NCI-H2107 (cell line): Measurements from ENCODE around the gene PLD5.
"Not testable (repeated sequence)": the region's sequence is repeated elsewhere in the genome, so short reads cannot be mapped to it uniquely, and the experiment has no call there.

Experiments used
- DNase-seq: peaks from one replicate; lab custom pipeline; 2025; lab: John Stamatoyannopoulos, UW

PLD5 gene

DNA sequence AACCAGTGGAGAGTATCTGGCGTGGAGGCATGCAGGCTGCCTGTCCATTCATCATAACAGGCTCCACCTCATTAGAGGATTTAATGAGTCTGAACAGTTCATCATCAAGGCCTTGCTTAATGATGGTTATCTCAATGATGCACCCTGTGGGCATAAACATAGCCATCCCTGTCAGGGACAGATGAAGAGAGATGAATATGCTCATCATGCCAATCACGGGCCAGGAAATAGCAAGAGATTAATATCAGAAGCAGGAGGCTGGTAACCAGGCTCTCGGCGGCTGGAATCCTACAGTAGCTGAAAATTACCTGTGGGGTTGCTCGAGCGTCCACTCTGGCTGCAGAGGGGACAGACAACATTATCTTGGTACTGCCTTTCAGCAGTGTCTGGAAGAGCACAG is 247.7 kb downstream of the PLD5 start:
- DNase-seq, result not testable (repeated sequence)

DNA sequence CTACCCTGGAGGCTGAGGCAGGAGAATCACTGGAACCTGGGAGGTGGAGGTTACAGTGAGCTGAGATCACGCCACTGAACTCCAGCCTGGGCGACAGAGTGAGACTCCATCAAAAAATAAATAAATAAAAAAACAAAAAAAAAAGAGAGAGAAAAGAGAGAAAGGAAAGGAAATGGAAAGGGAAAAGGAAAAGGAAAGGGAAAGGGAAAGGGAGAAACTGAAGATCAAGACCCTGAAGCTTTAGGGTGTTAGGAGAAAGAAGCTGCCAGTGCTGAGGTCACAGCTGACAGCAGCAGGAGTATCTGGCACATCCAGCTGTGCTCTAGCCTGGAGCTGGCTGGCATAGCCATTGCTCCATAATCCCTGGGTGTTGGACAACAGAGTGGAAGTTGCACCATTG is 257.5 kb downstream of the PLD5 start:
- DNase-seq, result not testable (repeated sequence)

DNA sequence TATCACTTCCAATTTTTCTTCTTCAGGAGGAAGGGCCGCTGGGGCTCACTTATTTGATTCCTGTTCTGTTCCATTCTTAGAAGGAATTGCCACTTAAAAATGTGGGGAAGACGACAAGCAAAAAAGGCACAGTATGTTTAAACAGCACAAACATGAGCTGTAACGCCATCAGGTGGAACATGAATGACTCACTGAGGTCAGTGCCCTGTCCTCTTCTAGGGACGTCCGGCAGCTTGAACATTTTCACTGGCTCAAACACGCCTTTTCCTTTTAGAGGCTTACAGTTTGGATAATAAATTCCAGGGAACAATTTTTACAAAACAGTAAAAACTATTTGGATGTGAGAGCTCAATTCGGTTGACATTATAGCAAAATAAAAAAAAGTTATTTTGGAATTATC is 260.1 kb downstream of the PLD5 start:
- not testable (repeated sequence) for DNase-seq

DNA sequence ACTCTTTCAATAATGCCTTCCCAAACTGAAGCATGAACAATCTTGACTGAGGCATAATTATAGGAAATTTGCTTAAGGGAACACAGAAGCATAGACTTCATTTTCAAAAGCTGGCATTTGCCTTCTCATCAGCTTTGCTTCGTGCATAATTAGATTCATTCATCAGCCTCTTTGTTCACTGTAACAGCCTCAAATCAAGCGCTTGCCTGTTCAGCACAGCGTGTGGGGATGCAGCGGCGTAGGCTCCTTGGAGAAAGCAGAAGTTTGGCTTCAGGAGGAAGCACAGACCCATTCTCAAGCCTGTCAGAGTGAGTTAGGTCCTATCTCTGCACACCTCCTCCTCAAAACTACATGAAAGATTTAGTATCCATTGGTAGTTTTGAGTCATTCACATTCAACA is 279.2 kb downstream of the PLD5 start:
- DNase-seq, result no peak

DNA sequence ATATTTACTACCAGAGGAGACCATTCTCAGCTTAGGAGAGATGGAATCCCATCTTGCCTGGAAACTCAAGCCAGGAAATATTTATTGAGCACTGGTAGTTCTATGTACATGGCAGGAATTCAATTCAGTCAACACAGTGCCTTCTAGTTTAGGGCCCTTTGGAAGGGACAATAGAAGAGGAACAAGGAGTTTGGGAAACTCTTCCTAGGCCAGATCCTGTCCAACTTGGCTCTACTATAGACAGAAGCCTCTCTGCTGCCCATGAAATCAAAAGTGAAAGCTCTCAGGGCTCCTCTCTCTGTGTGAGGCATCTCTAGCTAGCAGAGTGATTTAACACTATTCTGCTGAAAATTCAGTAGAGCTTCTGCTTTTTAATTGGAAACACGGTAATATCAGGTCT is 281.0 kb downstream of the PLD5 start:
- no peak for DNase-seq

DNA sequence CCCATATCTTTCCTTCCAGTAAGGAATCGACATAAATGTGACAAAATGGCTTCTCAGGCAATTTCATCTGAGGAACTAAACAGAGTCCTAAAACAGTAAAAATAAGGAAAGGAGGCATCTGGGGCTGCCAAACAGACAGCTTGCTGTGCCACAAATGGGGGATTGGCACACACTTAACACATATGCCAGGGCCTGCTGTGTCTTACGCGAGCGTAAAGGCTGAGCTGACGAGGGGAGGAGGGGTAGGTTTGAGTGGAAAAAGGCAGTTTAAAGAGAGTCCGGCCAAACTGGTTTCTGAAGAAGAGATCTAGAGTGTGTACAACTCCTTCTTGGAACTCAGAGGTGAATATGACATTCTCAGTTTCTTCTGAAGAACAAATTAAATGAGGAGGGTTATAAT is 281.5 kb downstream of the PLD5 start:
- DNase-seq, result no peak

DNA sequence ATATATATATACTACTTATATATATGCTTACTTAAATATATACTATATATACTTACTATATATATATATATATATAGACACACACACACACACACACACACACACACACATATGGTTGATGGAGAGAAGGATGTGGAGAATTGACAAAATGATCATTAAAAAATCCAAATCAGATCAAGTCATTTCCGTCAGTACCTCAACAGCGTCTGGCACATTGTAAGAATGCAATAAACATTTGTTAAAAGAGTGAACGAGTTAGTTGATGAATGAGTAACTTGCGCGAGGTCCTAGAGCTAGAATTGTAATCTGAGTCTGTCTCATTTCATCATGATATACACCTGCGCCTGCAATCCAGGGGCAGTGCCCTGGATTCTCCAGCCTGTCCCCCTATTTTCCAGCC is 282.6 kb downstream of the PLD5 start:
- no peak for DNase-seq

DNA sequence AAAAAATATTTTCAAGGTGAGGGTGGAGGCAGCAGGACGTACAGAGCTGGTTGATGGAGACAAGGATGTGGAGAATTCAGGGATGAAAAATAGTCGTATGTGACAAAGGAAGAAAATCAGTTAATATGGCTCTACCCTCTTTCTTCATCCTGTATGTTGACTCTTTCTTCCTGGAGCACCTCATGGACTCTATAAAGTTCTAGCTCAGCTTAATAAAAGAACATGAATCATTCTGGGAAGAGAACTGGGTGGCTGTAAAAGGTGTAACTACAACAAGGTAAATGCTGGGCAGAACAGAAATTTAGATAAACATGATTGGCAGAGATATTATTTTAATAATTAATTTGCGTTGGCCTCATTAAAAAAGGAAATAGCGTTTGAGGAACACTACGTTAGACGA is 283.8 kb downstream of the PLD5 start:
- no peak for DNase-seq

DNA sequence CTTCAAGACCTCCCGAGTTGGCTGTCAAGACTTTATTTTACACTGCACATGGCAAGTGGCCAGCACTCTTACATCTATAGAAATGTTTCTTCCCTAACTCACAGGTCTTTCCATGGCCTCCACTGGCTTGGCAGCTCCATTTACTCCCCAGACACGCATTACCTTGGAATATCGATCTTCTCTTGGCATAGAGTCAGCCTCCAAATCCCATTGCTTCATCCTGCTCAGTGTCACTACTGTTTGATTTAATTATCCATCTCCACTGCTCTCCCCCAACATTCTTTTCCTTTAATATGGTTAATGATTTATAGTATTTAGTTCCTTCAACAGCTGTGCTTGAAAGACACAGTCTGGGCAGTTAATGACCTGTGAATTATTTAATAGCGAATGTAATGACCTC is 284.4 kb downstream of the PLD5 start:
- DNase-seq, result no peak

DNA sequence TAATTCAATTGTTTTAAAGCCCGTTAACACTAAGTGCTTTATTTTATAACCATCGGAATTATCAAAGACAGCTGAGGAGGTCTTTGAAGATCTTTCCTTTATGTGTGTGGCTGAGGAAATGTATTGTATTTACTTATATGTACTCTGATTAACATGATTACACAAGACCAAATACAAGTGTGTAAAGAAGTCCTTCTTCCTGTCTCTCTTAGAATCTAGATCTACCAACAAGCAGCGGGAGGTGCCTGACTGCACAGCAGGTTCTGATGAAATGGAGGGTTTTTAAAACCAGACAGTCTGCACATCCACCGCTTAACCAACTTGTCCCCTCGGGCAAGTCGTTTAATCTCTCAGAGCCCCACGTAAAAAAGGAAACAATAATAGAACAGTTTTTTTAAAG is 285.1 kb downstream of the PLD5 start:
- DNase-seq, result no peak

DNA sequence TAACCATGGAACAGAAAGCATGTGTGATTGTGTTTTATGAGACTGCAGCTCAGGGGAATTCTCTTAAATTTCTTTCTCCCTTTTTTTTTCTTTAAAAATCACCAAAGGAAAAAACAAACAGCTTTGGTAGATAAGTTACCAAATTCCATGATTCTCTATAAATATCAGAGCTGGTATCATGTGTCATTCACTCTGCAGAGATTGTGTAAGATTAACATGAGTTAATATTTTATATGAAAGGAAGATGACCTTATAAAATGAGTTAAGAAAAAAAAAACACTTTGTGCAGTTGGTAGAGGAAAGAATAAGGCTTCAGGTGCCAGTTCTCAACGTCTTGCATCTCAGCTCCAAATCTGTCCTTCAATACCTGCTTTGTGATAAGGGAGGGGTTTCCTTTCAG is 287.4 kb downstream of the PLD5 start:
- no peak for DNase-seq

DNA sequence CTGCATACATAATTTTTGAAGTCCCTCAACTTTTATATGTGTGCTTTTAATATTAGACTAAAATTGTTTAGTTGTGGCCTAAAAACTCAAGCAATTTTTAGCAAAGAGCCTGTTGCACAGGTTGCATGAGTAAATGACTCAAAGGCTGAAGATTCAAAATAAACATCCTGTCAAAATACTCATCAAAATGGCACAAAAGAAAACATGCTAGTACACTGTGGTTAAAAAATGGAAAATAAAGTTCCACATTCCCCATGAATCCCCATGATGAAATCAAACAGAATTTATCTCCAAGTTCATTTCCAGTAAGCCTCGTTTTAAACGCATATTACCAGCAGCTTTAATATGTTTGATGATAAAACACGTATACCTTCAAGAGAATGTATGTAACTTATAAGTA is 295.5 kb downstream of the PLD5 start:
- no peak for DNase-seq

DNA sequence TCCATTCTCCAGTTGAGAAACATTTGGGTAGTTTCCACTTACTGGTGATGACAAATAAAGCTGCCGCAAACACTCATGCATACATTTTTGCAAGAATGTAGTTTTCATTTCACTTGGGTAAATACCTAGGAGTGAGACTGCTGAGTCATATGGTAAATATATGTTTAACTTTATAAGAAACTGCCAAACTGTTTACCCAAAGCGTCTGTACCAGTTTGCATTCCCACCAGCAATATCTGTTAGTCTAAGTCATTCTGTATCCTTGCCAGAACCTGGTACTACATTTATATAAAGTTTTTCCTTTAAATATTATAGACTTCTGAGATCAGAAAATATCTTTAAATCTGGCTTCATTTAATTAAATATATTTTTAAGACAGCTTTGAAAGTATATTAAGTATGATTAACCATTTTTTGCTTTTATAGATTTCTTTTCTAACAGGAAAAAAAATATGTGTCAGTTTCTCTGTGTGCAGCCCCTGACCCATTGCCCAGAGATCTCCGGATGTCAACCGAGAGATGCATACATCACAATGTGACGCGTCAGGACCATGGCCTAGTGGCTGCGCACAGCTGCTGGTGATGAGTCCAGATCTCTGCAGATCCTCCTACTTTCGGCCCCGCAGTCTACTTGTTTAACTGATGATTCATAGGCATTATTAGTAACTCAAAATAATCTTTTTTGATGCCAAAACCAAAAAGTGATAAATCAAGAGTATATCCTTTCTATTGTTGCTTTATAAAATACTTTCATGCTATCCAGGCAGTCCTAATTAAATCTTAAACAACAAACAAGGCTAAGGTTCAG is 298.5 kb downstream of the PLD5 start:
- no peak for DNase-seq

DNA sequence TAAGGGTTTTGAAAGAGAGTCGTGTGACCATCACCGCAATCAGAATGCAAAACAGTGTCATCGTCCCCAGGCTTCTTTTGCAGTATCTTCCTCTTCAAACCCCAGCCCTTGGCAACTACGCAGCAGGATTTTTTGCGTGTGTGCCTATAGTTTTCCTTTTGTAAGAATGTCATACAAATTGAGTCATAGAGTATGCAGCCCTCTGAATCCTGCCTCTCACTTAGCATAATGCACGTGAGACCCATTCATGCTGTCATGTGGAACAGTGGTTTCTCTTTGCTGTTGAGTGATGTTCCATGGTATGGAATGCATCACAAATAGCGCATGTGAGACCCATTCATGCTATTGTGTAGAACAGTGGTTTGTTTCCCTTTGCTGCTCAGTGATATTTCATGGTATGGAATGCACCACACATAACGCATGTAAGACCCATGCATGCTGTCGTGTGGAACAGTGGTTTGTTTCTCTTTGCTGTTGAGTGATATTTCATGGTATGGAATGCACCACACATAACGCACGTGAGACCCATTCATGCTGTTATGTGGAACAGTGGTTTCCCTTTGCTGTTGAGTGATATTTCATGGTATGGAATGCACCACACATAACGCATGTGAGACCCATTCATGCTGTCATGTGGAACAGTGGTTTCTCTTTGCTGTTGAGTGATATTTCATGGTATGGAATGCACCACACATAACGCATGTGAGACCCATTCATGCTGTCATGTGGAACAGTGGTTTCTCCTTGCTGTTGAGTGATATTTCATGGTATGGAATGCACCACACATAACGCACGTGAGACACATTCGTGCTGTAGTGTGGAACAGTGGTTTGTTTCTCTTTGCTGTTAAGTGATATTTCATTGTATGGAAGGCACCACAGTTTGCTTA is 299.4 kb downstream of the PLD5 start:
- not testable (repeated sequence) for DNase-seq

DNA sequence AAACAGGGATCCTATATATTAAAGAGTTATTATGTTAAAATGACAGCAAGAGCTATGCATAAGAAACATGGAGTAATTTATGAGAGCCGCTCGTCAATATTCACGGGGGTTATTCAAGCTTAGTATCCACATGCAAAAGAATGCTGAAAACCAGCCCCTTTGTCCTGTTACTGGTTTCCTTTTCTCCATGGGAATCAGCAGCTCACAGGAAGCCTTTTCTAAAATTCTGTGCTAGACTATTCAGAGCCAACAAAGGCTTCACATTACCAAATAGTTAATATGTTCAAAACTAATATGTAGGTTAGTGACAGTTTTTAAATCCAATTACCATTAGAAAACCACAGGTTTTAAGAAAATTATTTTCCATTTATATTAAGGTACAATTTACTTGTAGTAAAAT is 300.0 kb downstream of the PLD5 start:
- no peak for DNase-seq

DNA sequence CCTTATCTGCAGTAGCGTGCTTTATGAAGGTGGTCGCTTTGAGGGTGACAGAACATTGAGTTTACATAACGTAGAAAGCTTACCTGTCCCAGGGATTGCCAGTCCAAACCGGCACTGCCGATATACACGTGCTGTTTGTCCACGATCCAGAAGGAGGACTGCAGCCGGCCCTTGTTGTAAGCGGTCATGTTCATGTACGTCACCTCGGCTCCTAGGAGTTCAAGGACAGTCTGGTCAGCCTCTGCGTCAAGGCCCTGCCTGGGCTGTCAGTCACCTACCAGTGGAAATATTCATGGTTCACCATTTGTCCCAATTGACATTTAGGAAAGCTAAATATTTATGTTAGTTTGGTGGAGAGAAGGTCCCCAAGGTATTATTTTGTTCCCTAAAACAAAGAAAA is 304.6 kb downstream of the PLD5 start:
- no peak for DNase-seq

DNA sequence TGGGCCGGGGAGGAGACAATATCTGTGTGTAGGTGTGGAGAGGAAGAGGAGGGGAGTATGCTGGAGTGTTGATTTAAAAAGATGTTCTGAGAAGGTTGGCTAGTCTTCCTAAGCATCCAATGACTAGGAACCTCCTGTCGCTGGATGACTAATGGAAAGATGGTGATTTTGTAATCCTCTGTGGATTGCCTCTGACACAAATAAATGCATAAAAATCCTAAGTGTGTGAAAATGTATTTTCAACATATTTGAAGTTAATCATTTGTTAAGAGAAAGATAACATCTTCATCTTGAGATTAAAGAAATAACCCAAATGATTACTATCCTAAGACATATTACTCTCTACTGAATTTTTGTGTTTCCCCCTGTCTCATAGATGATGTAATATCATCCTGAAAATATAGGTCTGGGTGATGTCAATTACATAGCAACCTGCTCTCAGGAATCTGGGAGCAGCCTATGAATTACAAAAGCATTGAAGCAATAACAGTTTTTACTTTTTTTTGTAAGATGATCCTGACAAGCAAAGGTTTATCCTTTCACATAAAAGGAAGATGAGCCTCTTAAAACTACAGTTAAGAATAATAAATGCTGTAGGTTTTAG is 305.1 kb downstream of the PLD5 start:
- DNase-seq, result no peak

DNA sequence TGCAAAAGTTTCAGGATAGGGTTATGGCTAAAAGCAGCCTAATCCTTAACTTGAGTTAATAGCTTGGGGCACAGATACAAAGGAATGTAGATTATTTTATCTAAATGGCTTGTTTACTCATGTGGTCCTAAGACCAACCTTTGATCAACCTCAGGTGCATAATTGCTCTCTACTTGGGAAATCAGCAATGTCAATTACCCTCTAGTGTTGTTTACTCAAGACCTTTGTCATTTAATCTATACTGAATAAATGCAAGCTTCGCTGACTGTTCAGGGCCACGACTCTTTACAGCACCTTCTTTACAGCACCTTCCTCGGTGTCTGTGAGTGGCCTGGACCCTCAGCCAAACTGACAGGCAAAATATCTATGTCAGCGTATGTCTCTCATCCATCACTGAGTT is 308.1 kb downstream of the PLD5 start:
- no peak for DNase-seq

DNA sequence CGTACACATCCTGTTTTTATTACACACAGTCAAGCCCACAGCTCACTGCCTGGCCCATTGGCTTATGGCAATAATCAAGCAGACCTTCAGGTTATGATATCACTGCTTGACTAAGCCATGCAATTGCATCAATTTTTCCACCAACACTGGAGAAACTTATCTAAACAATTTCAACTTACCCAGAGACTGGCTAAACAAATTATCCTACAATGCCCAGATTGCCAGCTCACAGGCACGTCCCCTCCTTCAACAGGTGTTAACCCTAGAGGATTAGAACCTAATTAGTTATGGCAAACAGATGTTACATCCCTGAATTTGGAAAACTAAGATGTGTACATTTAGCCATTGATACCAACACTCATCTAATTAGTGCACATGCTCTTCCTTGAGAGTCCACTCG is 310.0 kb downstream of the PLD5 start:
- DNase-seq, result not testable (repeated sequence)

DNA sequence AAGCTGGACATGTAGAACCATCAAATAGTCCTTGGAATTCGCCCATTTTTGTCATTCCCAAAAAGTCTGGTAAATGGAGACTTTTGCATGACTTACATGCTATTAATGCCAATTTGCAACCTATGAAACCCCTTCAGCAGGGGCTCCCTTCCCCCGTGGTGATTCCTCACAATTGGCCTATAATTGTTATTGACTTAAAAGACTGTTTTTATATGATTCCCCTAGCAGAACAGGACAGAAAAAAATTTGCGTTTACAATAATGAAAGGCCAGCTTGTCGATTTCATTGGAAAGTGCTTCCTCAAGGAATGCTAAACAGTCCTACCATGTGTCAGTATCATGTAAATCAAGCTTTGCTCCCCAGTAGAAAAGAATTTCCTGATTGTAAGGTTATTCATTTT is 311.5 kb downstream of the PLD5 start:
- not testable (repeated sequence) for DNase-seq

DNA sequence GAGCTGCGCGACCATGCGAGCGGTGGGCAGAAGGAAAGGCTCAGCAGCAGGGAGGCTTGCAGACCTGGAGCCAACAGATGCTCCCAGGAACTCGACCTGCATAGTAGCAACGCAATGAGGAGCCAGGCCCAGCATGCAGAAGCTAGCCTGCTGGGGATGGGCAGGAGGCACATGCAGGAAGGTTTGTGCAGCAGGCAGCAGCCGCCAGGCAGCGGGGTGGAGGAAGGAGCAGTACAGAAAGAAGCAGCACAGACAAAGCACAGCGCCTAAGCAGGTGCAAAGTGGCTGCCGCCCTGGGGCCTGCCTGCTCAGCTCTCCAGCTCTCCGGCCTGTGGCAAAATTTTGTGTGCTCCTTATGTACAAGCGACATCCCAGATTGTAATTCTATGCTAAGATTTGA is 312.1 kb downstream of the PLD5 start:
- no peak for DNase-seq

DNA sequence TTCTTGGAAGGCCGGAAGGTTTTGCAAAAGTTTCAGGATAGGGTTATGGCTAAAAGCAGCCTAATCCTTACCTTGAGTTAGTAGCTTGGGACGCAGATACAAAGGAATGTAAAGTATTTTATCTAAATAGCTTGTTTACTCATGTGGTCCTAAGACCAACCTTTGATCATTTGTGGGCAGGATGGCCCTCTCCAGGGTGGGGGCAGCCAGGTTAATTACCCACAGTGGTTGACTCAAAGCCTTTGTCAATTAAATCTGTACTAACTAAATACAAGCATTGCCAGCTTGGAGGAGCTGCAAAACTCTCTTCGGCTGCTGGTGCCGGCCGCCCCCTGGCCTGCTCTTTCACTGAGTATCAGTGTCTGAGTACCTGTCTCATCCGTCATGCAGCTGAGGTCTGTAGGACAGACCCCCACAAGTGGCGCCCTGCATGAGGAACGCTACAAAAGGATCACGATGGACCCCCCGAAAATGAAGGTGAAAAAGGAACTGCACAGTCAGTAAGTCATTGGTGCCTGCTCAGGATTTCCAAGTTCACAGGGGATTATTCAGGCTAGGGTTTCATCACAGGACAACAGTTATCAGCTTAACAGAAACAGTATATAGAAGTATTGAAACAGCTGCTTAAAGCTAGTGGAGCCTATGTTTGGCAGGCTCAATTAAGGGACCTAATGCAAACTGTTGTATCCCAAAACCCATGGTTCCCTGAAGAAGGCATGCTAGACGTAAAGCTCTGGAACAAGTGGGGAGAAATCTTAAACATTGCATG is 313.1 kb downstream of the PLD5 start:
- DNase-seq, result no peak
